Fibroblast of skin of back (primary cell): ENCODE results near the gene HECTD4.
"Not testable (repeated sequence)": the region's sequence is repeated elsewhere in the genome, so short reads cannot be mapped to it uniquely, and the experiment has no call there.

Source experiments
- DNase-seq: peaks from one replicate; pipeline ENCODE4 v3.0.0-alpha.2; 2013

HECTD4 gene

GRCh38 chr12:112112409-112113133 is 269.7 kb downstream of the HECTD4 start:
- no peak for DNase-seq

DNA sequence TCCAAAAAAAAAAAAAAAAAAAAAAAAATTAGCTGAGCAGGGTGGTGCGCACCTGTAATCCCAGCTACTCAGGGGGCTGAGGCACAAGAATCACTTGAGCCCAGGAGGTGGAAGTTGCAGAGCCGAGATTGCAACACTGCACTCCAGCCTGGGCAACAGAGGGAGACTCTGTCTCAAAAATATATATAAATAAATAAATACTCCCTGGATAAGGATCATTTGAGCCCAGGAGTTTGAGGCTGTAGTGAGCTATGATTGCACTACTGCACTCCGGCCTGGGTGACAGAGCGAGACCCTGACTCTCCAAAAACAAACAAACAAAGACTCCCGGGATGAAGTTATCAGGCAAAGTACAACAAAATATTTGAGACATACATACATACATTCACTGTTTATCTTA is 270.3 kb downstream of the HECTD4 start:
- DNase-seq = no peak

DNA sequence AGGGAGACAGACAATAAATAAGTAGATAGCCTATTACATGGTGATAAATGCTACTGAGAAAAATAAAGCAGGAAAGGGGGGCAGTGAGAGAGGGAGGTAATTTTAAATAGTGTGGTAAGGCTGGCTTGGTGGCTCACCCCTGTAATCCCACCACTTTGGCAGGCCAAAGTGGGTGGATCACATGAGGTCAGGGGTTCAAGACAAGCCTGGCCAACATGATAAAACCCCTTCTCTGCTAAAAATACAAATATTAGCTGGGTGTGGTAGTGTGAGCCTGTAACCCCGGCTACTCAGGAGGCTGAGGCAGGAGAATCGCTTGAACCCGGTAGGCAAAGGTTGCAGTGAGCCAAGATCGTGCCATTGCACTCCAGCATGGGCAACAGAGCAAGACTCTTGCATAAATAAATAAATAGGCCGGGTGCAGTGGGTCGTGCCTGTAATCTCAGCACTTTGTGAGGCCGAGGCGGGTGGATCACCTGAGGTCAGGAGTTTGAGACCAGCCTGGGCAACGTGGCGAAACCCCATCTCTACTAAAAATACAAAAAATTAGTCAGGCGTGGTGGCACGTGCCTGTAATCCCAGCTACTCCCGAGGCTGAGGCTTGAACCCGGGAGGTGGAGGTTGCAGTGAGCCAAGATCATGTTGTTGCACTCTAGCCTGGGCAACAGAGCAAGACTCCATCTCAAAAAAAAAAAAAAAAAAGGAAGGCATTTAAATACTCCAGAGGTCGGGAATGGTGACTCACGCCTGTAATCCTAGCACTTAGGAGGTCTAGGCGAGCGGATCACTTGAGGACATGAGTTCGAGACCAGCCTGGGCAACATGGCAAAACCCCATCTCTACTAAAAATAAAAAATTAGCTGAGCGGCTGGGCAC is 271.2 kb downstream of the HECTD4 start:
- not testable (repeated sequence) for DNase-seq
